ENCODE data around the gene SNX18. TPM values are rescaled to one million over a fixed set of nuclear protein-coding genes. Genes with fewer than 3 reads are reported as not detected.
"Not testable (repeated sequence)": the region's sequence is repeated elsewhere in the genome, so short reads cannot be mapped to it uniquely, and the experiment has no call there.

SNX18 gene
- total RNA-seq, 1 donor from 2014 or later: 28.6 TPM

DNA sequence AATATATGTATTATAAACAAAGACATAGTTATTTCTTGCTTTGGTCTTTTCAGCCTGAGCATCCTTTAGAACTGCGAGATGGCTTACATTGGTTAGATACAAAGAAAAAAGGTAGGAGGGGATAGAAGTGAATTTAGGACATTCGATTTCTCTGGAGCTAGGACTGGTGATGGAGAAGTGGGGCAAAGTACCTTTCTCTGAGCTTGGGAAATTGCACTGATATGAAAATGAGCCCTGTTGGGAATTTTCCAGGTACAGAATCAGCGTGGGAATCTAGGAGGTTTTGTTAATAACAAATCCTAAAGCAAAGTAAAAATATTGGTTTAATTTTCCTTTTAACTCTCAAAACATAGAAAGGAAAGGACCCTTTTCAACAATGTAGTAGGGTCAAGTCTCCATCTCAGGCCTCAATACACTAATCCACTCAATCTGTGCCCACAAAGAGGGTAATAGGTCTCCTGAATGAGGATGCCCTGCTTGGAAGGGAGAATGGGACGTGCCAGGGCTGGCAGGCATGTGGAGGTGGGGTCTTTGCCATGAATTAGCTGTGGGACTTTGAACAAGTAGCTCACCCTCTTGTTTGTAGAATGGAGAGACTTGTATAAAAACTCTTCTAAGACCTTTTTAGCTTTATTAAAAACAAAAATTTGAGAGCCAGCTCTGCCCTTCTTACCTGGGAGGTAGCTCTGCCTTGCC, 17.7 kb downstream of the SNX18 start:
- Mint-ChIP-seq H3K9me3 (ENCODE audit: low read depth) (no peaks in the 10 kb centered on the region), H3K27ac (no peak overlapping the region), H3K27me3 (no peaks in the 10 kb centered on the region), H3K36me3 (ENCODE audit: insufficient read depth) (peaks cover 9% of the 10 kb centered on the region), H3K4me1 (ENCODE audit: low read depth) (peaks cover 23% of the 10 kb centered on the region), H3K4me3 (ENCODE audit: low read depth) (no peak overlapping the region)
- no peak for DNase-seq (ENCODE audit: low spot score, unreplicated experiment)
- TF ChIP-seq, protein P1, sequence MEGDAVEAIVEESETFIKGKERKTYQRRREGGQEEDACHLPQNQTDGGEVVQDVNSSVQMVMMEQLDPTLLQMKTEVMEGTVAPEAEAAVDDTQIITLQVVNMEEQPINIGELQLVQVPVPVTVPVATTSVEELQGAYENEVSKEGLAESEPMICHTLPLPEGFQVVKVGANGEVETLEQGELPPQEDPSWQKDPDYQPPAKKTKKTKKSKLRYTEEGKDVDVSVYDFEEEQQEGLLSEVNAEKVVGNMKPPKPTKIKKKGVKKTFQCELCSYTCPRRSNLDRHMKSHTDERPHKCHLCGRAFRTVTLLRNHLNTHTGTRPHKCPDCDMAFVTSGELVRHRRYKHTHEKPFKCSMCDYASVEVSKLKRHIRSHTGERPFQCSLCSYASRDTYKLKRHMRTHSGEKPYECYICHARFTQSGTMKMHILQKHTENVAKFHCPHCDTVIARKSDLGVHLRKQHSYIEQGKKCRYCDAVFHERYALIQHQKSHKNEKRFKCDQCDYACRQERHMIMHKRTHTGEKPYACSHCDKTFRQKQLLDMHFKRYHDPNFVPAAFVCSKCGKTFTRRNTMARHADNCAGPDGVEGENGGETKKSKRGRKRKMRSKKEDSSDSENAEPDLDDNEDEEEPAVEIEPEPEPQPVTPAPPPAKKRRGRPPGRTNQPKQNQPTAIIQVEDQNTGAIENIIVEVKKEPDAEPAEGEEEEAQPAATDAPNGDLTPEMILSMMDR (IDR thresholded peaks at IDR 0.05; ENCODE audit: unreplicated experiment): no peak

DNA sequence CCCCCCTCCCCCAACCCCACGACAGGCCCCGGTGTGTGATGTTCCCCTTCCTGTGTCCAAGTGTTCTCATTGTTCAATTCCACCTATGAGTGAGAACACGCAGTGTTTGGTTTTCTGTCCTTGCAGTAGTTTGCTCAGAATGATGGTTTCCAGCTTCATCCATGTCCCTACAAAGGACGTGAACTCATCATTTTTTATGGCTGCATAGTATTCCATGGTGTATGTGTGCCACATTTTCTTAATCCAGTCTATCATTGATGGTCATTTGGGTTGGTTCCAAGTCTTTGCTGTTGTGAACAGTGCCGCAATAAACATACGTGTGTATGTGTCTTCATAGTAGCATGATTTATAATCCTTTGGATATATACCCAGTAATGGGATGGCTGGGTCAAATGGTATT, 18.8 kb downstream of the SNX18 start:
- not testable (repeated sequence) for H3K9me3 Mint-ChIP-seq (ENCODE audit: low read depth); DNase-seq (ENCODE audit: low spot score, unreplicated experiment); H3K36me3 Mint-ChIP-seq (ENCODE audit: insufficient read depth); H3K27me3 Mint-ChIP-seq; H3K27ac Mint-ChIP-seq; H3K4me3 Mint-ChIP-seq (ENCODE audit: low read depth)
- H3K4me1 Mint-ChIP-seq (ENCODE audit: low read depth): peaks cover 22% of the 10 kb centered on the region

DNA sequence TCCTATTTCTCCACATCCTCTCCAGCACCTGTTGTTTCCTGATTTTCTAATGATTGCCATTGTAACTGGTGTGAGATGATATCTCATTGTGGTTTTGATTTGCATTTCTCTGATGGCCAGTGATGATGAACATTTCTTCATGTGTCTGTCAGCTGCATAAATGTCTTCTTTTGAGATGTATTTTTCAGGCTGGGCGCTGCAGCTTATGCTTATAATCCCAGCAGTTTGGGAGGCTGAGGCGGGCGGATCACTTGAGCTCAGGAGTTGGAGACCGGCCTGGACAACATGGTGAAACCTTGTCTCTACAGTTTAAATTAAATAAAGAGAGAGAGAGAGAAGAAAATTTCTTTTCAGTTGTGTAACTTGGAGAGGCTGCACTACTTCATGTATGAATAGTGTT, 19.3 kb downstream of the SNX18 start:
- not testable (repeated sequence) for H3K9me3 Mint-ChIP-seq (ENCODE audit: low read depth); DNase-seq (ENCODE audit: low spot score, unreplicated experiment)
- peak overlapping the region; percentile 74 for H3K27ac Mint-ChIP-seq

DNA sequence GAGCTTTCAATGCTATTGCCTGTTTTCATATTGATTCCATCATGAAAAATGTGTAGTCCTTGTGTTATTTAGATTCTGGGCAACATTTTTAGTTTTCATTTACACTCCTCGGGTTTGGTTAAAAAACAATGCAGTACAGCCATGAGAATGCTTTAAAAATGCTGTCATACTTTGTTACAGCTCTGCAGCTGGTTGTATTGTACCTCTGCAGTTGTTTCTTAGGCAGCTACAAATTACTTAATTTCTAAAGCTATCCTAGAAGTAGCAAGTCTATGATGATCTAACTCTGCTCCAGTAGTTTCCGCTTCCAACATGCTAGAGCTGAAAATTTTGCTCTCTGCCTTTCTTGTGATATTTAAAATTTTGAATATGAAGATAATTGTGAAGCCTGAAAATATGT, 20.2 kb downstream of the SNX18 start:
- no peak overlapping the region for H3K4me3 Mint-ChIP-seq (ENCODE audit: low read depth)
- no peaks in the 10 kb centered on the region for H3K9me3 Mint-ChIP-seq (ENCODE audit: low read depth)
- H3K36me3 Mint-ChIP-seq (ENCODE audit: insufficient read depth): peaks cover 9% of the 10 kb centered on the region
- no peaks in the 10 kb centered on the region for H3K27me3 Mint-ChIP-seq
- H3K27ac Mint-ChIP-seq: no peak overlapping the region
- DNase-seq (ENCODE audit: low spot score, unreplicated experiment): no peak
- TF ChIP-seq, protein P1 (IDR thresholded peaks at IDR 0.05; ENCODE audit: unreplicated experiment): no peak
- peaks cover 26% of the 10 kb centered on the region for H3K4me1 Mint-ChIP-seq (ENCODE audit: low read depth)

More for the DNA sequence above, 19.3 kb downstream of the SNX18 start:
- not testable (repeated sequence) for H3K36me3 Mint-ChIP-seq (ENCODE audit: insufficient read depth); H3K4me3 Mint-ChIP-seq (ENCODE audit: low read depth); H3K27me3 Mint-ChIP-seq
- peaks cover 24% of the 10 kb centered on the region for H3K4me1 Mint-ChIP-seq (ENCODE audit: low read depth)

DNA sequence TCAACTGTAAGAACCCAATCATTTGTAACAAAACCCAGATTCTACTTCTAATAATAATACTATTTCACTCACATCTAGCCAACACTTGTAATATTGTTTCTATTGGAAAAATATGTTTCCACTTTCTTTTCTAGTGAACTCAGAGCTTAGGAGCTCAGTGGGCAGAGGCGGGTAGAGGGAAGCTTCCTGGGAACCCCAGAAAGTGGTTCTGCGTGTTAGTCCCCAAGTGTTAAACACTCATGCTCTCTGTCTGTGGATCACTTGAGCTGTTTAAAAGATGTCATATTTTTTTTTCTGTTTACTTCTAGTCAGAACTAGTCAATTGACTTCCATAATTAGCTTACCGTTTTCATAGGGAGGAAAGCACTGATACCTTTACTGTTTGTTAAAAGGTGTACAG, 20.6 kb downstream of the SNX18 start:
- H3K9me3 Mint-ChIP-seq (ENCODE audit: low read depth): no peaks in the 10 kb centered on the region
- peaks cover 26% of the 10 kb centered on the region for H3K4me1 Mint-ChIP-seq (ENCODE audit: low read depth)
- no peak for DNase-seq (ENCODE audit: low spot score, unreplicated experiment)
- peaks cover 11% of the 10 kb centered on the region for H3K36me3 Mint-ChIP-seq (ENCODE audit: insufficient read depth)
- TF ChIP-seq, protein P1 (IDR thresholded peaks at IDR 0.05; ENCODE audit: unreplicated experiment): no peak
- H3K4me3 Mint-ChIP-seq (ENCODE audit: low read depth): no peak overlapping the region
- no peak overlapping the region for H3K27ac Mint-ChIP-seq
- no peaks in the 10 kb centered on the region for H3K27me3 Mint-ChIP-seq

DNA sequence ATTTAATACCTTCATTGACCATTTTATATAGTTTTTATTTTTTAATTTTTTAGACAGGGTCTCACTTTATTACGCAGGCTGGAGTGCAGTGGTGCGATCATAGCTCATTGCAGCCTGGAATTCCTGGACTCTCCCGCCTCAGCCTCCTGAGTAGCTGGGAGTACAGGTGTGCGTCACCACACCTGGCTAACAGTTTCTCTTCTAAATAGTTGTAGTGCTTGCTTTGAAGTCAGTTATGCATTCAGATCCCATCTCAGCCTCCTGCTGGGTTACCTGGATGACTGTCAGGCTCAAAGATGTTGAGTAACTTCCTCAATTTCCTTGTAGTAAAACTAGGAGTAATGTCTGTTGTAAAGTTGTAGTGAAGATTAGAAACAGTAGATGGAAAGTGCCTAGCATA, 21.4 kb downstream of the SNX18 start:
- no peak for DNase-seq (ENCODE audit: low spot score, unreplicated experiment)
- H3K27me3 Mint-ChIP-seq: no peaks in the 10 kb centered on the region
- peaks cover 12% of the 10 kb centered on the region for H3K36me3 Mint-ChIP-seq (ENCODE audit: insufficient read depth)
- peaks cover 18% of the 10 kb centered on the region for H3K4me1 Mint-ChIP-seq (ENCODE audit: low read depth)
- peak overlapping the region; percentile 24 for H3K27ac Mint-ChIP-seq
- TF ChIP-seq, protein P1 (IDR thresholded peaks at IDR 0.05; ENCODE audit: unreplicated experiment): no peak
- no peak overlapping the region for H3K4me3 Mint-ChIP-seq (ENCODE audit: low read depth)
- no peaks in the 10 kb centered on the region for H3K9me3 Mint-ChIP-seq (ENCODE audit: low read depth)
